Smooth muscle cell of bladder (primary cell): ENCODE results near the gene PLA2G6. TPM values are rescaled to one million over a fixed set of nuclear protein-coding genes. Genes with fewer than 3 reads are reported as not detected.

Source experiments
- total RNA-seq: library from RNA; depleted of rRNA; stranded (reverse); fragments of >200 nt; gene quantifications from 2 replicates; pipeline ENCODE4 v1.2.3, GENCODE V29; 2014

Gene PLA2G6, protein sequence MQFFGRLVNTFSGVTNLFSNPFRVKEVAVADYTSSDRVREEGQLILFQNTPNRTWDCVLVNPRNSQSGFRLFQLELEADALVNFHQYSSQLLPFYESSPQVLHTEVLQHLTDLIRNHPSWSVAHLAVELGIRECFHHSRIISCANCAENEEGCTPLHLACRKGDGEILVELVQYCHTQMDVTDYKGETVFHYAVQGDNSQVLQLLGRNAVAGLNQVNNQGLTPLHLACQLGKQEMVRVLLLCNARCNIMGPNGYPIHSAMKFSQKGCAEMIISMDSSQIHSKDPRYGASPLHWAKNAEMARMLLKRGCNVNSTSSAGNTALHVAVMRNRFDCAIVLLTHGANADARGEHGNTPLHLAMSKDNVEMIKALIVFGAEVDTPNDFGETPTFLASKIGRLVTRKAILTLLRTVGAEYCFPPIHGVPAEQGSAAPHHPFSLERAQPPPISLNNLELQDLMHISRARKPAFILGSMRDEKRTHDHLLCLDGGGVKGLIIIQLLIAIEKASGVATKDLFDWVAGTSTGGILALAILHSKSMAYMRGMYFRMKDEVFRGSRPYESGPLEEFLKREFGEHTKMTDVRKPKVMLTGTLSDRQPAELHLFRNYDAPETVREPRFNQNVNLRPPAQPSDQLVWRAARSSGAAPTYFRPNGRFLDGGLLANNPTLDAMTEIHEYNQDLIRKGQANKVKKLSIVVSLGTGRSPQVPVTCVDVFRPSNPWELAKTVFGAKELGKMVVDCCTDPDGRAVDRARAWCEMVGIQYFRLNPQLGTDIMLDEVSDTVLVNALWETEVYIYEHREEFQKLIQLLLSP
- 14.1 and 16.8 TPM in 2 replicates for total RNA-seq

DNA sequence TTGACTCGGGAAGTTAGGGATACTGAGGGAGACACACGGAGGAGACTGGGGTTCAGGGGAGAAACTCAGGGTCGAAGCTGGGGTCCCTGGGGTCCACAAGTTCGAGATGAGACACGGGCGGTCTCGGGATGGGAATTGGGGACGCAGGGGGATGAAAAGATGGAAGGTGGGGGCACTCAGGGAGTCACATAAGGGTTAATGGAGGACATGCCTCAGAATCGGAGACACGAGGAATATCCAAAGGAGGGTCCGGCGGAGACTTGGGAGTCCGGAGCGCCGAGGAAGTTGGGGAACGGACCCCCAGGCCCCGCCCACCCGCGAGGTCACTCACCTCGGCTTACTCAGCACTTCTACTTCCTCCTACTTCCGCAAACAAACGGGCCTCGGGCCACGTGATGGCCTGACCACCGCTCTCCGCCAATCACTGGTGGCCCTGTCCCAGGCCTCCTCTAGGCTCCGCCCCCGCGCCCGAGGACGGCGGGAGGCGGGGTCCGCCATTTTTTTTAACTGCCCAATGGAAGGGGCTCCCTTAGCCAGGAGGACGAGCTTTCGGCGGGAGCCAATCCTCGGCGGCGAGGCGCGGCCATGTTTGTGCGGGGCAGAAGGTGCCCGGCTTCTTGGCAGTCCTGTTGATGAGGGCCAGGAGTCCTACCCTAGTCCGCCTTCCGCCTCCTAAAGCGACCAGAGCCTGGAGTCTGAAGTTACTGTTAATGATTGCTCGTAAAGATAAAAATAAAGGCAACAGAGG lies at the start of gene PLA2G6:
Gene PLA2G6, minus strand, starts transcription at position 378 of the 748 bp plus-strand sequence. CDS start 12,404 bp downstream, outside the sequence.

DNA sequence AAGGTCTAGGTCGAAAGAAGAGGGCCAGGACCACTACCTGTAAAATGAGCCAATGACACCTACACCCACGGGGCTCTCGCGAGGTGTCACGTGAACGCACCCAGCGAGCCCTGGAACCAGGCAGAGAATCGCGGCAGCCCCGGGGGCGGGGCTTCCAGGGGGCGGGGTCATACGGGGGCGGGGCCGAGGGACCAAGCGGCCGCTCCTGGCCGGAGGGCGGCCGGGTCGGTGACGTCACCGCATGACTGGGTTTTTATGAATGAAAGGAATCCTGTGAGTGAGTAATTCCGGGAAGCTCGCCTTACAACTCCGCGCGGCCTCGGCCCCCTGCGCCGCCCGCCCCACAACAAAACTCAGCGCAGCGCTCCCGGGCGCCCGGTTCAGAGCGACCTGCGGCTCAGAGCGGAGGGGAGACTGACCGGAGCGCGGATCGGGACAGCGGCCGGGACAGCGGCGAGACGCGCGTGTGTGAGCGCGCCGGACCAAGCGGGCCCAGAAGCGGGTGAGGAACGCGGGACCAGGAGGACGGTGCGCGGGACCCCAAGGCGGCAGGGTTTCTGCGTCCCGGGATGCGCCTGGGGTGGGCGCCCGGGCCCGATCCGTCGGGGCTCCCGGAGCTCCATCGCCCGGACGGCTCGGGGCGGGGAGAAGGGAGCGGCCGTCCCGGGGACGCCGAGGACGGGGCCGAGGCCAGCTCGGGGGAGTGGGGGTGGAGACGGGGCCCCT lies 20.2 kb upstream of the PLA2G6 start, which contains the start of gene MAFF:
Gene MAFF, plus strand, starts transcription at position 284 of the 726 bp plus-strand sequence. CDS start 11,860 bp downstream, outside the sequence.

DNA sequence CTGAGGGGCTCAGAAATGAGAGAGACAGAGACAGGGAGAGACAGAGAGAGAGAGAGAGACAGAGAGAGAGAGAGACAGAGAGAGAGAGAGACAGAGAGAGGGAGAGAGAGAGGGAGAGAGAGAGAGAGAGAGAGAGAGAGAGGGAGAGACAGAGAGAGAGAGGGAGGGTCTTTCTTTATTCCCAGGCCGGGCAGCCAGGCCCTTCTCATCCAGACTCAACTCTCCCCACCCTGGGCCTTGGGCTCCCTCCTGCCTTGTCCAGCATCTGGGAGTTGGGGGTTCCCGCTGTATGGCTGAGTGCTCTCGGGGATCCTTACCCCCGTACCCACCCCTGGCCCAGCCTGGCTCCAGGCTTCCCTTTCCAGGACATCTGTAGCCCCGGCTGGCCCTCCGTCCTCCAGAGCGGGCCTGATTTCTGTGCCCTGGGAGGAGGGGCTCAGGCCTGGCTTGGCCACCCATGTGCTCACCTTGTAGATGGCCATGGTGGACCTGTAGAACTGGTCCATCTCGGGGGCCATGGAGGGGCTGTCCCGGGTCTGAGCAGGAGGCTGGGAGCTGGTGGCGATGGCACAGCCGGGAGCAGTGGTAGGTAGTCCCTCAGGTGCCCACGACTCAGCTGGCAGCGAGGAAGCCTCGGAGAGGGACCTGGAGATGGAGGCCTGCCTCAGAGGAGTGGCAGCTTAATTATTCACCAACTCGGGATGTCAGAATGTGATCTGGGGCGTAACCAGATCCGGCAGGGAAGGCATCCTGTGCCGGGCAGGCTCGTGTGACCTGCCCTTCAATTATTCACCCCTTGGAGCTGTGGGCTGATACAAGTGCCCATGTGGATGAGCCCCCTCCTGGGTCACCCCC lies 71.4 kb downstream of the PLA2G6 start, which contains the start of gene BAIAP2L2:
Gene BAIAP2L2, minus strand, starts transcription at position 677 of the 855 bp plus-strand sequence. Its CDS starts 159 bp downstream, at position 518.

DNA sequence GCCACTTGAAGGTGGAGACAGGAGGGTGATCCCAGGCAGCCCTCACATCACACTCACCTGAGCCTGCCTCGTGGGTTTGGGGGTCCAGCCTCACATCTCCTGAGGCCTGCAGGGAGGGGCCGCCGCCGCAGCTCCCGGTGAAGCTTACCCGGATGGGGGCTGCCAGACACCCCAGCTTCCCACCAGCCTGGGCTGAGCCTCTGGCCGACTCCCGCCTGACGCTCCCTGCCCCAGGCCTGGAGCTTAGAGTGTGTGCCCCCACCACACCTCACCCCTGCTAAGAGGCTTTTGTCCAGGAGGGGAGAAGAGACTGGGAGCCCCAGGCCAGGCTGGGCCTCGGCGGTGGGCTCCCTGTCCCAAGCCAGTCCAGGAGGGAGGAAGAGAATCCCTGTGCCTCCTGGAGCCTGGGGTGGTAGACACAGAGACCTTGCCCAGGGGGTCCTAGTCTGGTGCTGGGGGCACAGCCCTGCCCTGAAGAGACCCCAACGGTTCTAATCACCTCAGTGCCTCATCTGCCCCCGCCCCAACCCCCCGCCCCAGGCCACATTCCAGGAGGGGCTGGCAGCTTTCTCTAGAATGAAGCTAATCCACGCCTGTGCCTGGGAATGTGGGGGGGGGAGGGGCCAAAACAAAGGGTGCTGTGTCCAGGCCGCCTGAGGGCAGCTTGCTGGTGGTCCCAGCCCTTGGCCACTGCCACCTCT lies 97.5 kb downstream of the PLA2G6 start, which contains the start of gene SLC16A8:
Gene SLC16A8, minus strand, starts transcription at position 254 of the 701 bp plus-strand sequence. CDS start 1,311 bp downstream, outside the sequence.

Other genes starting within 250 kb of the PLA2G6 start
- 0.14 and 0.28 TPM in 2 replicates for gene C22orf23, start 228.2 kb downstream of the PLA2G6 start, total RNA-seq
- gene POLR2F, start 228.1 kb downstream of the PLA2G6 start, total RNA-seq: 60.2 and 80.4 TPM in 2 replicates
- gene SOX10, start 197.3 kb downstream of the PLA2G6 start, total RNA-seq: not detected in 2 replicates
- 5.7 and 7.3 TPM in 2 replicates for gene PICK1, start 124.4 kb downstream of the PLA2G6 start, total RNA-seq
- gene SLC16A8, start 97.6 kb downstream of the PLA2G6 start, total RNA-seq: 0.14 and 0.18 TPM in 2 replicates
- 0.28 and 0.46 TPM in 2 replicates for gene BAIAP2L2, start 71.1 kb downstream of the PLA2G6 start, total RNA-seq
- gene MAFF, start 20.2 kb upstream of the PLA2G6 start, total RNA-seq: 10.5 and 19.9 TPM in 2 replicates
- gene TMEM184B, start 91.2 kb upstream of the PLA2G6 start, total RNA-seq: 12.9 and 20.5 TPM in 2 replicates
- gene CSNK1E, start 135.6 kb upstream of the PLA2G6 start, total RNA-seq: 69.0 and 84.5 TPM in 2 replicates